Cardiac muscle cell (in vitro differentiated cells and primary cell): ENCODE data around the gene SNAP91. TPM values are rescaled to one million over a fixed set of nuclear protein-coding genes. Genes with fewer than 3 reads are reported as not detected.

Source experiments
- DNase-seq, 2 donors: peaks; one replicate each; pipeline versions ENCODE4 v3.0.0 to v3.0.0-alpha.2; 2010 to 2017; ENCODE audit warnings: low read depth in 1 of 2, low spot score in 1 of 2
- H3K27ac ChIP-seq: fragments of 200-600 bp; sonication (generic); 2 replicates; pipeline ENCODE4 v1.5.1; 2016
- H3K27me3 ChIP-seq: fragments of 200-600 bp; sonication (generic); 2 replicates; pipeline ENCODE4 v1.6.0; 2016; ENCODE audit warnings: control low read depth
- H3K36me3 ChIP-seq: fragments of 200-600 bp; sonication (generic); 2 replicates; pipeline ENCODE4 v1.5.1; 2016; ENCODE audit warnings: control low read depth
- H3K4me1 ChIP-seq: fragments of 200-600 bp; sonication (generic); 2 replicates; pipeline ENCODE4 v1.8.1; 2017; ENCODE audit warnings: low read depth, mild to moderate bottlenecking, mixed run types
- H3K4me3 ChIP-seq: fragments of 200-600 bp; sonication (generic); 2 replicates; pipeline ENCODE4 v1.5.1; 2016; ENCODE audit warnings: mild to moderate bottlenecking
- H3K9me3 ChIP-seq: fragments of 200-600 bp; sonication (generic); 2 replicates; pipeline ENCODE4 v1.5.1; 2017; ENCODE audit warnings: low read depth, mild to moderate bottlenecking, control low read depth
- CTCF ChIP-seq: IDR thresholded peaks from 2 replicates; pipeline ENCODE4 v1.5.1; 2012; ENCODE audit warnings: low read depth, mild to moderate bottlenecking, low read length
- polyA plus RNA-seq: library from polyadenylated mRNA; unstranded; fragments of >200 nt; fragmentation: Nextera tagmentation; extraction: Ambion mirVana; gene quantifications from 2 replicates; pipeline ENCODE4 v1.2.1, GENCODE V29; 2016
- total RNA-seq: library from RNA; depleted of rRNA; stranded (reverse); fragments of >200 nt; gene quantifications from 2 replicates; pipeline ENCODE4 v1.2.3, GENCODE V29; 2016

Gene SNAP91
- total and polyA plus RNA-seq, 2 experiments from 2014 or later = 18.3 to 27.4 TPM

GRCh38 chr6:83603551-83603950 lies 105.3 kb downstream of the SNAP91 start:
- H3K4me1 ChIP-seq = no peaks in the 10 kb centered on the region
- no peaks in the 10 kb centered on the region for H3K9me3 ChIP-seq
- no peak for TF ChIP-seq CTCF
- no peak for DNase-seq
- H3K36me3 ChIP-seq = no peaks in the 10 kb centered on the region
- H3K4me3 ChIP-seq = no peak overlapping the region
- H3K27me3 ChIP-seq = no peaks in the 10 kb centered on the region
- no peak overlapping the region for H3K27ac ChIP-seq

GRCh38 chr6:83601119-83601518 lies 107.8 kb downstream of the SNAP91 start:
- Histone ChIP-seq H3K36me3 (no peaks in the 10 kb centered on the region), H3K27ac (no peak overlapping the region), H3K9me3 (no peaks in the 10 kb centered on the region), H3K4me3 (no peak overlapping the region), H3K27me3 (no peaks in the 10 kb centered on the region), H3K4me1 (no peaks in the 10 kb centered on the region)
- TF ChIP-seq CTCF = no peak
- DNase-seq = no peak

- H3K27me3 ChIP-seq = no peaks in the 10 kb centered on the region
- no peak overlapping the region for H3K4me3 ChIP-seq
- DNase-seq = no peak
- no peak overlapping the region for H3K27ac ChIP-seq
- no peak for TF ChIP-seq CTCF
- H3K36me3 ChIP-seq = no peaks in the 10 kb centered on the region
- H3K4me1 ChIP-seq = no peaks in the 10 kb centered on the region
- H3K9me3 ChIP-seq = no peaks in the 10 kb centered on the region
These were observed 108.4 kb downstream of the SNAP91 start for GRCh38 chr6:83600459-83600858.

- Histone ChIP-seq H3K27ac (no peak overlapping the region), H3K27me3 (no peaks in the 10 kb centered on the region), H3K9me3 (no peaks in the 10 kb centered on the region), H3K4me3 (no peak overlapping the region), H3K36me3 (no peaks in the 10 kb centered on the region), H3K4me1 (no peaks in the 10 kb centered on the region)
- no peak for DNase-seq
- TF ChIP-seq CTCF = no peak
These were observed 111.4 kb downstream of the SNAP91 start for GRCh38 chr6:83597511-83597910.

- Histone ChIP-seq H3K4me1 (no peaks in the 10 kb centered on the region), H3K36me3 (no peaks in the 10 kb centered on the region), H3K27ac (no peak overlapping the region), H3K27me3 (no peaks in the 10 kb centered on the region), H3K4me3 (no peak overlapping the region), H3K9me3 (no peaks in the 10 kb centered on the region)
- no peak for DNase-seq
- no peak for TF ChIP-seq CTCF
These were observed 111.8 kb downstream of the SNAP91 start for GRCh38 chr6:83597051-83597450.

- no peak for TF ChIP-seq CTCF
- Histone ChIP-seq H3K4me3 (no peak overlapping the region), H3K27me3 (no peaks in the 10 kb centered on the region), H3K36me3 (peaks cover 5% of the 10 kb centered on the region), H3K4me1 (no peaks in the 10 kb centered on the region), H3K27ac (no peak overlapping the region), H3K9me3 (no peaks in the 10 kb centered on the region)
- no peak for DNase-seq
These were observed 114.0 kb downstream of the SNAP91 start for GRCh38 chr6:83594941-83595340.
